LNCaP clone FGC (cell line): ENCODE data around the gene FAM181A.

ENCODE experiments used
- DNase-seq: peaks from one replicate; pipeline ENCODE4 v3.0.0-alpha.2; 2011; ENCODE audit warnings: low read depth
- H3K4me3 ChIP-seq: 2 replicates; pipeline ENCODE4 v1.5.1; 2011; ENCODE audit warnings: mild to moderate bottlenecking, low read depth, low read length, control low read depth
- TF ChIP-seq, protein P1 (sequence below): IDR thresholded peaks from 2 replicates; pipeline ENCODE4 v1.5.1; 2012; ENCODE audit warnings: mild to moderate bottlenecking; ENCODE audit not compliant: control insufficient read depth, insufficient read depth; ENCODE audit errors: extremely low read depth

The FAM181A gene

DNA sequence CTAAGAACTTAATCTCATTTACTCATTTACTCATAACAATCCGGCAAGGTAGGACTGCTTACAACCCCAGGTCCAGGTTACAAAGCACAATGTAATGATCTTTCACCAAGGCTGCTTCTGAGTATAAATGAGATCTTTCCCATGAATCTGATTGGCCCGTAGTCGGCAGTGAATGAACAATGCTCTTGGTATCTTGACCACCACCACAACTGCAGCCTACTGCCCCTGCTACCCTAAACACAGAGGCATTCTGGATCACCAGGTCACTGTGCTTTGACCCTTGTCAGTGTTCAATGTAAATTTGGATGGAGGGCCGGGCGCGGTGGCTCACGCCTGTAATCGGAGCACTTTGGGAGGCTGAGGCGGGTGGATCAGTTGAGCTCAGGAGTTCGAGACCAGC is 15.9 kb downstream of the FAM181A start:
- DNase-seq = no peak
- TF ChIP-seq, protein P1, sequence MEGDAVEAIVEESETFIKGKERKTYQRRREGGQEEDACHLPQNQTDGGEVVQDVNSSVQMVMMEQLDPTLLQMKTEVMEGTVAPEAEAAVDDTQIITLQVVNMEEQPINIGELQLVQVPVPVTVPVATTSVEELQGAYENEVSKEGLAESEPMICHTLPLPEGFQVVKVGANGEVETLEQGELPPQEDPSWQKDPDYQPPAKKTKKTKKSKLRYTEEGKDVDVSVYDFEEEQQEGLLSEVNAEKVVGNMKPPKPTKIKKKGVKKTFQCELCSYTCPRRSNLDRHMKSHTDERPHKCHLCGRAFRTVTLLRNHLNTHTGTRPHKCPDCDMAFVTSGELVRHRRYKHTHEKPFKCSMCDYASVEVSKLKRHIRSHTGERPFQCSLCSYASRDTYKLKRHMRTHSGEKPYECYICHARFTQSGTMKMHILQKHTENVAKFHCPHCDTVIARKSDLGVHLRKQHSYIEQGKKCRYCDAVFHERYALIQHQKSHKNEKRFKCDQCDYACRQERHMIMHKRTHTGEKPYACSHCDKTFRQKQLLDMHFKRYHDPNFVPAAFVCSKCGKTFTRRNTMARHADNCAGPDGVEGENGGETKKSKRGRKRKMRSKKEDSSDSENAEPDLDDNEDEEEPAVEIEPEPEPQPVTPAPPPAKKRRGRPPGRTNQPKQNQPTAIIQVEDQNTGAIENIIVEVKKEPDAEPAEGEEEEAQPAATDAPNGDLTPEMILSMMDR = no peak
- H3K4me3 ChIP-seq = no peak overlapping the region

DNA sequence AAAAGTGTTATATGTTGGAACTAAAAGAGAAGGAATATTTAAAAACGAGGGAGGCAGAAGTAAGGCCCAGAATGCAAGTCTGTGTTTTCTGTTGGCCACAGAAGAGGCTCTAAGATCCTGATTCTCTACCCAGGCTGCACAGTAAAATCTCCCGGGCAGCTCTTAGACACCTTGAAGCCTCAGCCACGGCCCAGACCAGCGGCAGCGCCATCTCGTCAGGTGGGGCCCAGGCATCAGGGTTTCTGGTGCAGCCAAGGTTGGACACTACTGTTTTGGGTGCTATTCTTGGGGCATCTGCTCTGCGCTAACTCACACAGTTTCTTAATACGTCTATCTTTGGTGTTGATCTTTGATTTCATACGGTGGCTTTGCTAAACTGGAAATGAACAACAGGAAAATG is 16.8 kb downstream of the FAM181A start:
- H3K4me3 ChIP-seq = no peak overlapping the region
- TF ChIP-seq, protein P1 = no peak
- no peak for DNase-seq

DNA sequence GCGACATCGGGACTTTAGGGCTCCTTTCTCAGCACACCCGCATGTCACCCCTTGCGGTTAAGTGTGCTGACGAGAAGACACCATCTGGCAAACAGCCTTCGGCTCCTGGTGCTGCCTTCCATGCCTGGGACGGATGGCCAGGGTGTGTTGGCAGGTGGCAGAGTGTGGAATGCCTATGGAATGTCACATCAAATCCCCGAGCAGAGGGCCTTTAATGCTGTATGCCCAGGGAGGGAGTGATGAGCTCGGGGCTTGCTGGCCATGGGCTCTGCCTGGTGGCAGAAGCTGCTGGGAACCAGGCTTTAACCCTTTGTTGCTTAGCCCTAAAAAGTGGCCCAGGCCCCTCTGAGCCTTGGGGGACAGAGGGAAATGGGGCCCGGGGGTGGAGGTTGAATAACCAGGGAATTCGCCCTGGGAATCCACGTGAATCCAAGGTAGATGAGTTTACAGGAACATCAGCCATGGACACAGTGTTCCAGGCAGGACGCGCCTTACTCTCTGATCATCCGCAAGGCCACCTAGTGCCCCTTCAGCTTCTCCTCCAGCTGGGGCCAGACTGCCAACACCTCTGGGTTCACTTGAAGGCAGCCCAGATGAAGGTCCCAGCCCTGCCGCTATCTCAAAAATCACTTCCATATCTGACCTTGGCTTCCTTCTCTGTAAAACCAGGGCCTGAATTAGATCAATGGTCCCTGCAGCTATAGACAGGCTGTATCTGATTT is 17.4 kb downstream of the FAM181A start:
- no peak for DNase-seq
- TF ChIP-seq, protein P1 = no peak
- no peak overlapping the region for H3K4me3 ChIP-seq

DNA sequence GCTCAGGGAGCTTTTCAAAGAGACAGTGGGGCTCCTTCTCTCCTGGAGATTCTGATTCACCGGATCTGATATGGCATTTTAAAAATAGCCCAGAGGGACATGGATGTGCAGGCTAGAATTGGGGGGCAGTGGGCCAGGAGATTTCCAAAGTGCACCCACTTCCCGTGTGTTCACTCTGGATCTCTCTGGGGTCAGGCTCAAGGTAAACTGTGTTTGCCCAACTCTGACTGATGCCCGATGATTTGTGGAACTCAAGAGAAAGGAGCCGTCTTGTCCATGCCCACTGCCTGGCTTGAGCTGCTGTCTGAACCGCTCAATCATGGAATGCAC is 17.9 kb downstream of the FAM181A start:
- TF ChIP-seq, protein P1 = no peak
- H3K4me3 ChIP-seq = no peak overlapping the region
- no peak for DNase-seq

DNA sequence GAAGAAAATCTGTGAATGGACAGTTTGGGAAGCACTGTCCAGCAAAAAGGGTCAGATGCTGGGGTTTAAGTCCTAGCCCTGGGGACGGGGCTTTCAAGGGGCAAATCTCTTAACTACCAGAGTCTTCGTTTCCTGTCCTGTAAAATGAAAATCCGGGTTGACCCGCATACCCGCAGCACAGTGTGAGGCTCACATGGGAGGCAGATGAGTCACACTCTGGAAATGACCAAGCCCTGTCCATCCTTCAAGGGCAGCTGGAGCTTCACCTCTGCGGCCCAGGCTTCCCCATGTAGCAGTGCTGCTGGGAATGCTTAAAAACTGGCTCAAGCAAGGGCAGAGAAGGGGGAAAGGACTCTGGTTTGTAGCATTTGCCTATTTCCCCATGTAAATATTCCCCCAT is 19.0 kb downstream of the FAM181A start:
- TF ChIP-seq, protein P1 = no peak
- DNase-seq = no peak

DNA sequence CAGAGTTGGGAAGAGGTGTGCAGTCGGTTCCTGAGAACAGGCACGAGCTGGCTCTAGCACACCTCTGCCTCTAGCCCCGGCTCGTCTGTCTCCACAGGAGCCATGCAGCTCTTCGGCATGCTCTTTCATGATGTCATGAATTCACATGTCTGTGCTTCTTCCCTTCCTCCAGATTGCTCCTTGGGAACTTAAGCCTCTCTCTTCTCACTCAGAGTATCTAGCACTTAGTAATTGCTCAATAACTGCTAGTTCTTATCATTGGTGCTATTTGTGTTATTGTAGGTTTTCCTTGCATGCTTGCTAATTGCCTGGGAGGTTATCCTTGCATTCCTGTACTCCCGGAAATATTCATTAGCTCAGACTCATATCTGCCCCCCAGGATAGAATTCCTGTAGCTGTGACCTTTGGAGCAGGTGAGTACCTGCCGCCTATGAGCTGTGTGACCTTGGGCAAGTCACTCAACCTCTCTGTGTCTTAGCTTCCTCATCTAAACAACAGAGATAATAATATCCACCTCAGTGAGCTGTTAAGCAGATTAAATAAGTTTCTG is 19.5 kb downstream of the FAM181A start:
- no peak for DNase-seq

More for the DNA sequence above, 19.0 kb downstream of the FAM181A start:
- no peak overlapping the region for H3K4me3 ChIP-seq

More for the DNA sequence above, 19.5 kb downstream of the FAM181A start:
- H3K4me3 ChIP-seq = no peak overlapping the region
- TF ChIP-seq, protein P1 = no peak
